HS-27A (cell line): Measurements from ENCODE around the gene SLC10A7.

Experiments
- DNase-seq: peaks from one replicate; pipeline ENCODE4 v3.0.0-alpha.2; 2012; ENCODE audit warnings: low read depth, missing footprints

Gene SLC10A7, protein sequence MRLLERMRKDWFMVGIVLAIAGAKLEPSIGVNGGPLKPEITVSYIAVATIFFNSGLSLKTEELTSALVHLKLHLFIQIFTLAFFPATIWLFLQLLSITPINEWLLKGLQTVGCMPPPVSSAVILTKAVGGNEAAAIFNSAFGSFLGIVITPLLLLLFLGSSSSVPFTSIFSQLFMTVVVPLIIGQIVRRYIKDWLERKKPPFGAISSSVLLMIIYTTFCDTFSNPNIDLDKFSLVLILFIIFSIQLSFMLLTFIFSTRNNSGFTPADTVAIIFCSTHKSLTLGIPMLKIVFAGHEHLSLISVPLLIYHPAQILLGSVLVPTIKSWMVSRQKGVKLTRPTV

DNA sequence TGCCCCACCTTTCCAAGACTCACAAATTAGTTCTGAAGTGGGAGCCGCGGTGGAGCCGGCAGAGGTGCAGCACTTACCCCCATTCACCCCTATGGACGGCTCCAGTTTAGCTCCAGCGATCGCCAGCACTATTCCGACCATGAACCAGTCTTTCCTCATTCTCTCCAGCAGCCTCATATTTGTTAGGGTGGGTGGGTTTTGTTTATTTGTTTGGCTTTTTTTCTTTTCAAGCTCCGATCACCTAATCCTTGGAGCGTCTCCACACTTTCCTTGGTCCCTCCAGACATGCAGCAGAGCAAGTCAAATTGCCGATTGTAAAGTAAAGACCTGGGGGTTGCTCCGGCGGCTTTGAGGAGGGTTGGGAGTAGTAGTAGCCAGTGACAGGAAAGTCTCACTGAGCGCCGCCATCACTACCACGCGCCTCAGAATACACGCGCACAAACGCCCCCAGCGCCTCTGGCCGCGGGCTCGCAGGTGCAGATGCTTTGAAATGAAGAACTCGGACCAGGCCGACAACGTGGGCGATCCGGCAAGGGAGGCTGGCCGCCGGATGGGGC lies at the start of gene SLC10A7:
SLC10A7 (minus strand) TSS at position 400 of the 557 bp plus-strand sequence; CDS start at position 177, 223 bp downstream.
- DNase-seq: peak; percentile 55

DNA sequence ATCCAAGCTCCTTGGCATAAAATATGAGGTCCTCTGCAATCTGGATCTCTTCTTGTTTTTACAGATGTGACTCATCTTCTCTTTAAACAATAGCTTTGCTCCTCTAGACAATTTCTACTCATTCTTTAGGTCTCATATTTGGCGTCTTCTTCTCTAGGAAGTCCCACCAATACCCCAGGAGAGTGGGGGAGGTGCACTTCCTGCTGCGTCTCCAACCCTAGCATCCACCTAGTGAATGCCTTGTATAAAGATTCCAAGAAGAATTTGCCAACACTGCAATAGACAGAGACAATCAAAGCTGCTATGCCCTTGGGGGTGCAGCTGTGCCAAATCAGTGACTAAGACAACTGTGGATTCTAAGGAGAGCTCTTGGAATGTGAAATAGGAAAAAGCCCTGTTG lies 45.7 kb upstream of the SLC10A7 start:
- no peak for DNase-seq

DNA sequence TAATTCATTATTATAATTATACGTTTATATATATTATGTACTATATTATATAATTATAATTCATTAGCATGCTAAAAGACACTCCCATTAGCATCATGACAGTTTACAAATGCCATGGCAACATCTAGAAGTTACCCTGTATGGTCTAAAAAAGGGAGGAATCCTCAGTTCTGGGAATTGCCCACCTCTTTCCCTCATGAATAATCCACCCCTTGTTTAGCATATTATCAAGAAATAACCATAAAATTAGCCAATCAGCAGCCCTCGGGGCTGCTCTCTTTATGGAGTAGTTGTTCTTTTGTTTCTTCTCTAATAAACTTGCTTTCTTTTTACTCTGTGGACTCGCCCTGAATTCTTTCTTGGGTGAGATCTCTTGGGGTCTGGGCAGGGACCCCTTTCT lies 42.8 kb upstream of the SLC10A7 start:
- no peak for DNase-seq

DNA sequence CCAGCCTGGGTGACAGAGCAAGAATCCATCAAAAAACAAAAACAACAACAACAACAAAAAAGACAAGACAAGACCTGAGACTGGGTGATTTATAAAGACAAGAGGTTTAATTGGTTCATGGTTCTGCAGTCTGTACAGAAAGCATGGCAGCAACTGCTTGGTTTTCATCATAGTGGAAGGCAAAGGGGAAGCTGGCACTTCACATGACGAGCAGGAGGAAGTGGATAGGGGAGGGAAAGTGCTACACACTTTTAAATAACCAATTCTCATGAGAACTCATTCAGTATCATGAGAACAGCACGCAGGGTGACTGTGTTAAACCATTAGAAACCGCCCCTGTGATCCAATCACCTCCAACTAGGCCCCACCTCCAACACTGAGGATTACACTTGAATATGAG lies 28.4 kb upstream of the SLC10A7 start:
- no peak for DNase-seq

DNA sequence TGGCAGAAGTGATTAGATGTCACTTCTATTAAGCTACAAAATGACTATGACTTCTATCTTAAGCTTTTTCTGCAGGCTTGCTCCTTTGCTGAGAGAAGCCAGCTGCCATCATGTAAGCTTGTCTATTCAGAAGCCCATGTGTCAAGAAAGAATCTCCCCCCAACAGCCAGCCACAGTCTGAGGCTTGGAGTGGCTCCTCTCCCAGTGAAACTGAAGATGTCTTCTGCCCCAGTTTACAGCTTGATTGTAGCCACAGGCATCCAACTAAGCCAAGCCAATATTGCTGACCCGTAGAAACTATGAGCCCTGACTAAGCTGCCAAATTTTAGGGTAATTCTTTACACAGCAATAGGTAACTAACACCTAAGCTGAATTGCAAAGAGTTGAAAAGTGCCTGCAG lies 26.7 kb upstream of the SLC10A7 start:
- DNase-seq: no peak

DNA sequence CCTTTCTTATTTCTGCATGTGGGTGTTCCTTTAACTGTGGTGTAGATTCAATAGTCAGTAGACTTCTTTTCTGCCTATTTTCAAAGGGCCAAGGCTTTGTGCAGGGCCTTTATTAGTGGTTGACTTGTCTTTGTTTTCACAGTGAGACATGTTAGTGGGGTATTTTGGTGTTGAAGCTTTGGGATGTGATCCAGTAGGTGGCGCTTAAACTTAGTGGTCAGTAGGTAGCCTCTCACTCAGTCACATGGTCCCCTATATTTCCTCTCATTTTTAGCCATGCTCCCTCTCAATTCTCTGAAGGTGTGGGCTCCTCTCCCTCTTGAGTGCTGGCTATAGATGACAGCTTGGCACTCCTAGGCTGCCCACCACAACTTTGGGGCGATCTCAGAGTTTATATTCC lies 23.4 kb upstream of the SLC10A7 start:
- no peak for DNase-seq

DNA sequence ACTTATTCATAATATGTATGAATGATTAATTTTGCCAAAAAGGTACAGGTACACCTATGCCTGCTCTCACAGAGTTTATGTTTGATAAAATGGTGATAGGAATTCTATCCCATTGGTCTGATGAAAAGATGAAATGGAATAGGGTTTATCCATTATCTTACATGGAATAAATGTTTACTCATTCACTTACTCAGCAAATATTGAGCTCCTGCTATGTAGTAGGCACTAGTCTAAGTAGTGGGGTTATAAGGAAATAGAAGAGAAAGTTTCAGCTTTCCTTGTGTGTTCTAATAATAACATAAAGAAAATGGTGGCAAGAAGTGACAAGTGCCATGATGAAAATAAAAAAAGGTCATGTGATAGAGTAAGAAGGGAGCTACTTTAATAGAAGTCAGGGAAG lies 12.4 kb upstream of the SLC10A7 start:
- no peak for DNase-seq

DNA sequence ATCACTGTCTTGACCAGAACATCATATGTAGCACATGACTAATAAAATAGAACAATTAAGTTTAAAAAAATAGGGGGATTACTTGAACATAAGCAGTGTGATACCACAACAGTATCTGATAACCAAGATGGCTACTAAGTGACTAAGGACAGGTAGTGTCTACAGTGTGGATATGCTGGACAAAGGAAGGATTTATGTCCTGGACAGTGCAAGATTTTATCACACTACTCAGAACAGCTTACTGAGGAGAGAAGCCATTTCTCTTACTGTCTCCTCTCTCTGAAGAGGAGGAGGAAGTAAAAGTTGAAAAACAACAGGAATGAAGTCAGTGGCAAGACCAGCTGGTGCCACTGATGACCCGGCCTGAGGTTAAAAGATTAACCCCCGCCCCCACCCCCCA lies 4.0 kb upstream of the SLC10A7 start:
- no peak for DNase-seq

DNA sequence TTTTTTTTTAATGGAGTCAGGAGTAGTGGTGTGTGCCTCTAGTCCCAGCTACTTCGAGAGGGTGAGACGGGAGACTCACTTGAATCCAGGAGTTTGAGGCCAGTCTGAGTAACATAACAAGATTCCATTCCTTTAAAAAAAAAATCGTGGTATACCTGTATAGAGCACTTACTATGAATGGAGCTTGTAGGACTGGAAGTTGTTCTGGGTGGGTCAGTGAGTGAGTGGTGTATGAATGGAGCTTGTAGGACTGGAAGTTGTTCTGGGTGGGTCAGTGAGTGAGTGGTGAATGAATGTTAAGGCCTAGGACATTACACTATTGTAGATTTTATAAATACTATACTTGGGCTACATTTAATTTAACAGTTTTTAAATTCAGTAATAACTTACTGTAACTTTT lies 2.9 kb upstream of the SLC10A7 start:
- no peak for DNase-seq

DNA sequence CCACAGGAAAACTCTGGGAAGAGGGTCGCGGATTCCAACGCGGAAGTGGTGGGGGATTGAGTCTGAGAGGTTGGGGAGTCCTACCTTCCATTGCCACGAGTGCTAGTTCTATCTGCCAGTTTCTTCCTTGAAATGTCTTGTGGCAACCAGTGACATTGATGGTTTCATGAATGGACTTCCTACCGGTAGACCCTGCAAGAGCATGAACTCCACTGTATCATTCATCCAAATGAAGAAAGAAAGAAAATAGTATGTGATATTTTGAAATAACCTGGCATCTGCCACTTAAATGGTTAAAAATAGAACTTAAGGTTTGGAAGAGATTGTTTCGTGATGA lies 1.1 kb upstream of the SLC10A7 start:
- DNase-seq: no peak

DNA sequence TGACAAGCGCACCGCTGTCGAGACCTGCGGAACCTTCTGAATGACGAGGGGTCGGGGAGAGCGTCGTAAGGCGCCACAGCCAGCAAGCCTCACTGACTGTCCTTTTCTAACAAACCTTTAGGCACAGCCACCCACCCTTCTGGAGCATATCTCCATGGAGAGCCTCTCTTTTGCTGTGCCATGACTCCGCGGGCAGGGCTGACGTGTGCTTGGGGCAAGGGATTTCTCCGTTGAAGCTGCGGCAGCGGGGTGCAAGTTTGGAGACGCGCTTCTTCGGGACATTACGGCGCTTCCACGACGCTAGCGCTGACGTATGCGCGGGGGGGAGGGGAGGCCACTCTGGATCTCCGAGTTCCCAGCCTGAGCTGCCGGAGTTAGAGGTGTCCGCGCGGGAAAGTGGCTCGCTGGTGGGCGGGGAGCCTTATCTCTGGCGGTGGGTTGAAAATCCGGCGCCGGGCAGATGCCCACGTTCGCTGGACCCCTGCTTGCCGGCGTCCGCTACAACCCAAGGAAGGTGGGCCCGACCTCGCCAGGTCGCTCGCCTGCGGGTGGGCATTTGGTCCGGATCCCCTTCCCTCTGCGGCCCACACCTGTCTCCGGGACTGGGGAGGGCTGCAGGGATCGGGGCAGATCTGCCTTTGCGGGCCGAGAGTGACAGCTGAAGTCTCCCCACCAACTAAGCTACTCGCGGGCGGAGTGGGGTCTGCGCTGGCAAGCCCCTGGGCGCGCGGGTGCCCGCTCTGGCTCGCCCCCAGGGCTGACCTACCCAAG lies 543 bp upstream of the SLC10A7 start:
- DNase-seq: peak; percentile 54

DNA sequence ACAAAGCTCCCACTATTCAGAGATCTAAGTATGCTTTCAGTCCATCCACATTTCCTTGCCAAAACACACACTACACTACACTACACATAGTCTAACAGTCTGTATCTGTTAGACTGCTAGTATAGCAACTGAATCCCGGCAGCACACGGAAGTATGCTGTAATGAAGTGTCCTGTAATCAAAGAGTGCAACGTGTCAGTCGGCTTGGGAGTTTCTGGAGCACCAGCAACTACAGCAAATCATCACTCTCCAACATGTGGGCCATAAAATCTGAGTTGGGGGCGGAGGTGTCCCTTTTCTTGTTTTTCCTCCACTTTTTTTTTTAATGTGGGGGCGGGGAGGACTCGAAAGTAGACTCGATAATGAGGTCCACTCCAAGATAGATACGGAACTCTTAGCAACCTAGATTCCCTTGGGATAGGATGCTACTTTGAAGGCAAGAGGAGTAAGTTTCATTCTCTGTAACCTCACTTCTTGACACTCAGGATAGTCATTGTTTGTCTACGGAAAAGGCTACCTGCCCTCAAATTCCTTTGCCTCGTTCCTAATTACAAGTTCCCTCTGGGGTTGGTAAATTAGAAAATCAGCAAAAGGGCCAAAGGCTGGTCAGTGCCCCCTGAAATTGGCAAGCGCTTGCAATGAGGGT lies 722 bp downstream of the SLC10A7 start:
- DNase-seq: no peak

DNA sequence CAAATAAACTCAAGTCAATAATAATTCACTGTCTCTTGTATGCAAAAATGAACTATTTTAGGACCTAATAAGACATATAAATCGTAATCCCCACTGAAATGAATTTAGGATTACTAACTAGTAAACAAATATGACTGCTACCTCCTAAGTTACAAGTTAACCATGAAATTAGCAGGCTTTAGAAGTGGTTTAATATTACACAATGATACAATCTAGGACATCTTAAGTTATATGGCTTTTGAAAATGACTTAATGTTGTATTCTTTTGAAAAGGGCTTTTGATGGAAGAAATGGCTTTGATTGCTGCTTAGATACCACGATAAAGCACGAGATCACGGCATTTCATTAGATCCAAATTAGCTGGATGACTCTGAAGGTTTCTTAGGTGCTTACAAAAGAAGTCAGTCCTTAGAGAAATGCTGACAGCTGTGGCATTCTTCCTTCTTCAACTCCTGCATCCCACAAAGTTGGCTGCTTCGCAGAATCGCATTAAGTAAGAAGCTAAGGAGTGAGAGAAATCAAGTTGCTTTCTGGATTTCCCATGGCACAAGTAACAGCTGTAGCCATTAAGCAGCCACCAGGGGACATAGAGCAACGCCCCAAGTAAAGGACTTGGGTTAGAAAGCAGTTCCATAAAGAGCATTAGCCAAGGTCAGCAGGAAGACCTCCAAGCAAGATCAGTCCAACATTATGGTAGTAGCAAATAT lies 6.9 kb downstream of the SLC10A7 start:
- no peak for DNase-seq

DNA sequence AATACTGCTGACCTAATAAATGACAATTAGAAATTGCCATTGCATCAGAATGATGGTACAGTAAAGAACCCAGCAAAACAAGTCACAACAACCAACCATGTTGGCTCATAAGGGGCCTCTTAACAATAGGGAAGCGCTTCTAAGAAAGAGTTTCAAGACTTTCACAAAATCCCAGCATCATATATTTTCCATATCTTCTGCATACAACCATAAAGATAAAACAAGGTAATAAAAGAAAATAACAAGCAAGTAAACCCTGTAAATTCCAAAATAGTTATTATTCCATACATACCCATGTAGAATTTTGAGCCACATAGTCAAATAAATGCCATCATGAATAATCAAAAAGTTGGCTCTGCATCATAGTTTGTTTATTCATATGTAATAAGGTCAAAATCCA lies 8.2 kb downstream of the SLC10A7 start:
- DNase-seq: no peak

DNA sequence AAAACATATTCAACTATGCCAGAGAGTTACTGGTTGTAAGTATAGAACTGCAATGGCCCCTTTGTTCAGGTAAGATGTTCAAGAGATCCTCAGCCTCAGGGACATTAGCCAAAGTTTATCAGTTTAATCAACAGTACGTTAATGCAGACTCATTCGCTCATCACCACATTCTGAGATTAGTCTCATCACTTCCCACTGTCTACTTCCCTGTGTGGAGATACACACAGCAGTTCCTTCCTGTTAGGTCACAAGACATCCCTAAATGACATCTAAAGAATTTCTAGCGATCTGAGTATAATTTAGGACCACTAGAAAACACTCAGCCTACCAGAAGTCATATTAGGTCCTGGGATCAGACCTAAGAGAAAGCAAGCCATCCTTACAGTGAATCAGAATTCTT lies 10.4 kb downstream of the SLC10A7 start:
- DNase-seq: no peak

DNA sequence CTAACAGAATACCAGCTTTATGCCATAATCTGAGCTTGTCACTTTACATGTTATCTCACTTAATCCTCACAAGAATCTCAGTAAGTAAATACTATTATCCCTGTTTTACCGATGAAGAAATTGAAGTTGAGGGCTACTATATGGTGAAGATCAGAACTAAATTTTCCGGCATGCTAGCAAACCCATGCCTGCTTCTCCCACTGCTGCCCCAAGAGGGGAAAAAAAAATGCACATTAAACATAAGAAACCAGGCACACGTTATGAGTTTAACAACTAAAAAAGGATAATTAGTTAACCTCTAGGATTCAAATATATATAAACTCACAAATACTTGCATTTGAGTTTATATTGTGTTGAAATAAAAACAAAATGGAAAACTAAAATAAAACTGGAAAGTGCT lies 10.8 kb downstream of the SLC10A7 start:
- no peak for DNase-seq

DNA sequence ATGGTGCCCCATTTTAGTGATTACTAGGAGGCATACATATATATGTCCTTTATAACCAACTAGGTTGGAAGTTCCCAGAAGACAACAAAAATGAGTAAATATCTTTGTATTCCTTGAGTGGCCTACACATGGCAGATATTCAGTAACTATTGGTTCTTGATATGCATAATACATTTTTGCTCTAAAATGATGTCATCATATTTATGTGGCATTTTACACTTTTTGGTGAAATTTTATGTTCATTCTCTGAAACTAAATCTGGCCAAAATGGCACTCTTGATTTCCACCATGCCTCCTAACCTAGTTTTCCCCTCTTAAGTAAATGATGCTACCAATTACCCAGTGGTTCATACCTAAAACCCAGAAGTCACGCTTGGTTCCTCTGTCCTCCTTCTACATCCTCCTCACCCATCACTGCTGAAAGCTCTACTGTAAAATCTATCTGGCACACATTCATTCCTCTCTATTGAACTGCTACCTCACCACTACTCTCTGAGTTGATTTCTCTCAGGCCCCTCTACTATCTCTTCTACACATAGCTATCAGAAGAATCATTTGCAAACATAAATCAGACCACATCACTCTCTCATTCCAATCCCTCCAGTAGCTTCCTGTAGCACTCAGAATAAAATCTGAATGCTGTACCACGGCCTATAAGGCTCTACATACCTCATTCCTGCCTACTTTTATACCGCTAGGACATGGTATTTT lies 13.4 kb downstream of the SLC10A7 start:
- DNase-seq: no peak

DNA sequence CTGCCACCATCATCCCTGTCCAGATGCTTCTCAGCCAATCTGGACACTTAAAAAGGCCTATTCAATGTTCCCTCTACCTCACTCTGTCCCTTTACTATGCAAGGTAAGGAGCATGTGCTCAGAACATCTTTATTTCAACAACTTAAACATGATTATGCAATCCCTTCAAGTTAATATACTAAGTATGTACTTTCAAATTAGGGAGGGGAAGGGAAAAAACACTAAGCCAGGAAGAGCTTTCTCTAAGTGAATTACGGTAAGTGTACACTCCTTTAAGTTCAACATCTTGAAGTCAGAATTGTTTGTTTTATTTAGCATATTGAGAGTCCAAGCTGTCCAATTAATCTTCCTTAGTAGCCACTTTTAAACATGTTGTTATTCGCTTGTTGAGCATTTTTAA lies 14.1 kb downstream of the SLC10A7 start:
- DNase-seq: no peak

DNA sequence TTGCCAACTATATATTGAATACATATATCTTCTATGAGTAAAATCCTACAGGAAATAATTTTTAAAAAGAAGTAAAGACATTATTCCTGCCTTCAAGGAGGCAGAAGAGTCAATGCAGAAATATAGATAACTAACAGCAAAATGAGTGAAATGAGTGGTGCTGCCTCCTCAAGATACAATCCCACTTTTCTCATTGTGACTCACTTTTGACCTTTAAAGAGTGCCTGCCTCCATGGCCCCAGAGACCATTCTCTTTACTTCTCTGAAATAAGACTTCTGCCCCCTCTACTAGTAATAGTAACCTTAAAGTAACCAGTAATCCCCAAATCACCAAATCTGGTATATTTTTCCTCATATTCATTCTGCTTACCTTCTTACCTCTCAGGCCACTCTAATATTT lies 15.5 kb downstream of the SLC10A7 start:
- DNase-seq: no peak

DNA sequence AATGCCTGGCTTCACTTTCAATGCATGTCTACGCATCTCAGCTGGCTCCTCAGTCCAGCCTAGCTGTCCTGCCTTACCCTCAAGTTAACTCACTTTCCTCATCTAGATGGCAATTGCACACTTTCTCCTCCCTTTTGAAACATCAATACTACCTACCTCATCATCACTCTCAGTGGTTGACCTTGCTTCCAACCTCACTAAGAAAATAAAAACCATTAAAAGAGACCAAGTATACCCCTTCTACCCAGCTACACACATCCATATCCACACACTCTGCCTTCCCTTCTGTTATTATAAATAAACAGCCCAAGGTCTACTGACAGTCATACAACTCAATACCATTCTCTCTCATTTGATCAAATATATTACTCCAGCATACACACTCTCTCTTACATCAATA lies 21.5 kb downstream of the SLC10A7 start:
- no peak for DNase-seq

DNA sequence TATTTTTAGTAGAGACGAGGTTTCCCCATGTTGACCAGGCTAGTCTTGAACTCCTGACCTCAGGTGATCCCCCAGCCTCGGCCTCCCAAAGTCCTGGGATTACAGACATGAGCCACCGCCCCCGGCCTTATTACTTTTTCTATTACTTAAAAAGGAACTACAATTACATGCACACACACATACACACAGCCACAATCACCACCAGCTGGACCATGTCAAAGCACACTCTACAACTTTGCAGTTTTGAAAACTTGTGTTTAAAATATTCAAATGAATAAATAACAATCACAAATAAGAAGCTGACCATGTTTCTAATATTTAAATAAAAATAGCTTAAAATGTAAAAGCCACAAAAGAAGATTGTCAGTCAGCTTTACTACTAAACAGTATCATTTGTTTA lies 23.4 kb downstream of the SLC10A7 start:
- DNase-seq: no peak

DNA sequence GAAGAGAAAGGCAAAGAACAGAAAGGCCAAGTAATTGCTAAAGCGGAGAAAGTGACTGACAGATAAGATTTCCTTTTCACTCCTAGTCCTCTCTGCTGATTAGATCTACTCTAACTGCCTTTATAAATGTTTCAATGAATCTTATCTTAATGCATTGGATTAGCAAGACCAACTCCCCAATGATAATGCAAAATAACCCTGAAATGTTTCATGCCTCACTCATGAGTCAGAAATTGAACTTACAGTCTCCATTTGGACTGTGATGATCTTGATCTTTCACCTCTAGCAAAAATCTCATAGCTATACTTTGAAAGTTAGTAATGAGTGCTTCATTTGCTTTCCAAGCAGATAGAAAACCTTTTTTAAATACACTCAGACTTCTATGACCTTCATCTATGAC lies 26.5 kb downstream of the SLC10A7 start:
- DNase-seq: no peak
